DOHH2 (cell line): ENCODE results near the gene SH2D4B.

ENCODE experiments used
- CTCF ChIP-seq: fragments of 200-600 bp; sonication (generic); IDR thresholded peaks from one replicate; pipeline ENCODE4 v1.5.1; 2014; ENCODE audit warnings: antibody characterized with exemption, mild to moderate bottlenecking, low read depth, low read length; ENCODE audit not compliant: poor library complexity, severe bottlenecking
- EZH2phosphoT487 ChIP-seq: fragments of 200-600 bp; sonication (generic); IDR thresholded peaks from 2 replicates; pipeline ENCODE4 v1.6.1; 2017; ENCODE audit warnings: borderline replicate concordance, mild to moderate bottlenecking, antibody characterized with exemption, low read length, moderate library complexity, mixed read lengths

GRCh38 chr10:80552151-80552646 is 14.5 kb downstream of the SH2D4B start:
- TF ChIP-seq CTCF (no peak), EZH2phosphoT487 (no peak)
